Stimulated activated CD8-positive, alpha-beta memory T cell treated with anti-CD3 and anti-CD28 coated beads, Interleukin-15, amount 100 ng/mL, for 24 hours (primary cell): ENCODE results near the gene LRRC4C.
"Not testable (repeated sequence)": the region's sequence is repeated elsewhere in the genome, so short reads cannot be mapped to it uniquely, and the experiment has no call there.

Experiments
- DNase-seq: peaks from one replicate; pipeline ENCODE4 v3.0.0-alpha.2; 2020; ENCODE audit warnings: low read depth

LRRC4C gene

GRCh38 chr11:40168414-40168813 lies 1291.0 kb downstream of the LRRC4C start:
- DNase-seq: no peak

GRCh38 chr11:40167805-40168204 lies 1291.6 kb downstream of the LRRC4C start:
- not testable (repeated sequence) for DNase-seq

- DNase-seq: no peak
Measured at GRCh38 chr11:40166892-40167291, 1292.6 kb downstream of the LRRC4C start.

- DNase-seq: no peak
Measured at GRCh38 chr11:40162901-40163883, 1296.3 kb downstream of the LRRC4C start.

- no peak for DNase-seq
Measured at GRCh38 chr11:40161854-40162410, 1297.5 kb downstream of the LRRC4C start.

GRCh38 chr11:40160418-40160817 lies 1299.0 kb downstream of the LRRC4C start:
- no peak for DNase-seq

GRCh38 chr11:40149721-40150120 lies 1309.7 kb downstream of the LRRC4C start:
- DNase-seq: no peak

- no peak for DNase-seq
Measured at GRCh38 chr11:40140560-40140959, 1318.9 kb downstream of the LRRC4C start.

- DNase-seq: no peak
Measured at GRCh38 chr11:40139536-40139935, 1319.9 kb downstream of the LRRC4C start.

GRCh38 chr11:40139066-40139465 lies 1320.4 kb downstream of the LRRC4C start:
- DNase-seq: no peak

- no peak for DNase-seq
Measured at GRCh38 chr11:40134820-40135570, 1324.5 kb downstream of the LRRC4C start.

- no peak for DNase-seq
Measured at GRCh38 chr11:40133498-40133897, 1326.0 kb downstream of the LRRC4C start.

- DNase-seq: no peak
Measured at GRCh38 chr11:40132912-40133311, 1326.5 kb downstream of the LRRC4C start.

GRCh38 chr11:40130427-40130826 lies 1329.0 kb downstream of the LRRC4C start:
- no peak for DNase-seq

GRCh38 chr11:40129266-40129665 lies 1330.2 kb downstream of the LRRC4C start:
- DNase-seq: no peak

- DNase-seq: no peak
Measured at GRCh38 chr11:40125054-40125453, 1334.4 kb downstream of the LRRC4C start.

GRCh38 chr11:40119661-40120060 lies 1339.8 kb downstream of the LRRC4C start:
- DNase-seq: no peak

GRCh38 chr11:40118780-40119179 lies 1340.7 kb downstream of the LRRC4C start:
- no peak for DNase-seq

GRCh38 chr11:40118026-40118425 lies 1341.4 kb downstream of the LRRC4C start:
- no peak for DNase-seq

- no peak for DNase-seq
Measured at GRCh38 chr11:40104941-40105550, 1354.4 kb downstream of the LRRC4C start.

- no peak for DNase-seq
Measured at GRCh38 chr11:40100781-40101180, 1358.7 kb downstream of the LRRC4C start.

- no peak for DNase-seq
Measured at GRCh38 chr11:40100162-40100553, 1359.3 kb downstream of the LRRC4C start.
